GM19043 (cell line): Measurements from ENCODE around the gene ETFDH.
"Not testable (repeated sequence)": the region's sequence is repeated elsewhere in the genome, so short reads cannot be mapped to it uniquely, and the experiment has no call there.

Source experiments
- ATAC-seq: cut with Tn5 transposase; IDR thresholded peaks from one replicate; pipeline ENCODE4 v1.9.1; 2021; ENCODE audit warnings: low read depth; ENCODE audit not compliant: unreplicated experiment

The ETFDH gene

DNA sequence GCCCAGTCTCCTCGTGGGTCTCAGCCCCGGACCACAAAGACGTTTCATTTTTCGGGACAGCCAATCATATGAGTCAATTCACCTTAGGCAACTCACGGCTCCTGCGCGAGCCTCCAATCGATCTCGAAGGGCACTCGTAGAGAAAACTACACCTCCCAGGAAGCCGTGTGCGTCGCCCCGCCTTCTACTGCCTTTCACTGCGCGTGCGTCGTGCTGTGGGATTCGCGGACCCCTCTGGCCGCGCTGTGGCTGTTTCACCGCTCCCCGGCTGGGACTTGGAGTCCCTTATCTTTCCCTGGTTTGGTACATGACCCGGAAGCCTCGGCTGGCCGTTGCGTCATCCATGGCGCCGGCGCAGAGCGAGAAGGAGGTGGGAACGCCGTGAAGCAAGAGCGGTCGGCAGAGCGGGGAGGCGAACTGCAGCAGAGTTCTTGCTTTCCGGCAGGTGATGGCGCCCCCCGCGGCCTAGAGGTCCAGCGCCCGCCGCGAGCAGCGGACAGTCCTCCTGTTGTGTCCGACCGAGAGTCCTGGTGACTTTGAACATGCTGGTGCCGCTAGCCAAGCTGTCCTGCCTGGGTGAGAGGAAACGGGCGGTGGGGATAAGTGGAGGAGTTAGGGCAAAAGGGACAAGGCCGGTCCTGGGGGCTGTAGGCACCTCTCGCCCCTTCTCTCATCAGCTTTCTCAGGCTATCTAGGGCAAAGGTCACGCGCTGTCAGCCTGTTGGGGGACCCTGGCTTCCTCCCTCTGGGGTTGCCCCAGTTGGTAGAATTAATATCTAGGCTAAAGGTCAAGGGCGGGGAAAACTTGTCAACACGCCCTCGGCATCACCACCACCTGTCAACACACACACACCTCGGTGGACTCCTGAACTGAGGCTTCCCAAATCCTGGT is at the start of gene ETFDH:
TSS of gene ETFDH (plus strand) at position 382 of the 892 bp plus-strand sequence. CDS start at position 543, 161 bp downstream.
- peak; percentile 81 for ATAC-seq

DNA sequence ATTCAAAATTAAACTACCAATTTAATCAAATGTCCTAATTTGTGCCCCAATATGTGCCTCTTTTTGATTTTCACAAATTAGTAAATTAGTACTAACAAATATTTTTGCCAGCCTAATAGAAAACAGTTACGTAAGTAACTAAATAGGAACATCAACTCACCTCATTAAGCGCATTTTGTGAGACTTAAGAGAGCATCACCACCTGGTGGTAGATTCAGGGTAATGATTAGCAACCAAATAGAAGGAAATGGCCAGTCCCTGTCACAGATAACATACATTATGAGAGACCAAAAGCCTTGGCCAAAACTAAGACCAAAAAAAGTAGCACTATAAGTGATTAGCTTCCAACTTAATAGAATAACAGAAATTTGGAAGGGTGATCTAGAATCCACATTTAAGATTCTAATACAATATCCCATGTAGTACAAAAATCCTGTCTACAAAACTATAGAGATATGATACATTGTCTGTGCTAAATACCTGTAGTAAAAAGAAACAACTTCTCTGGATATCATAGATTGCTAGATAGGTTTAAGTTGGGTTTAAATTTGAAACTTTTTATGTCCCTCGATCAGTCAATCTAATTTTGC is 47.1 kb upstream of the ETFDH start:
- peak; percentile 94 for ATAC-seq

DNA sequence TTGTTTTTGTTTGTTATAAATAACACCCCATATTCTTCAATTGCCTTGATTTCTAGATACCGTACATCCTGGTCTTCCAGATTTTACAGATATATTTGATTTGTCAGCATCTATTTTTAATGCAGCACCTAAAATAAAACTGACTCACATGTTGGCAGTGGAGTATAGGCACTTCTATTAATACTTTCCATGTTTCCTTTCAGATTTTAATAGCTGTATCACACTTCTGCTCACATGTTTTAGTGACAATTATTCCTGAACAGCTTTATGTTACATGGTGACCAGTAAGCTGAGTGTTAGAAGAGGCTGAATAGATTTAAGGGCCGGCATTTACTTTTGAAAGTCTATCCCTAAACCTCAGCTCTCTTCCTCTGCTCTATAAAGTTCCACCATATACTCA is 46.6 kb upstream of the ETFDH start:
- ATAC-seq: no peak

DNA sequence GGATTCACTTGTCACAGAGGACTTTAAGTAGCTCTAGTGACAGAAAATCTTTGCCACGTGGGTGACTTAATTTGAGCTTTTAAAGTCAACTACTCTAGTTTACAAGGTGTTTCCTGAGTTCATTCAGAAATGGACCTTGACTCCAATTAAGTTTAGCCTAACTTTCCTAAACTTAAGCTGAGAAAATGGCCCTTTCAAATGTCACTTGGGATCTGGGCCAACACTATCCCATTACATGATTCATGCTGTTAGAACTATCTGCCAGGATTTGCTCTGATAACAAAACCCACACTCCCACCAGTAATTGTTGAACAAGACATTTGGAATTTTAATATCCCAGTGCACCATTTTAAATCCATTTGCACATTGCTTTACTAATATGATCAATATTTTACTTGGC is 41.2 kb upstream of the ETFDH start:
- ATAC-seq: no peak

DNA sequence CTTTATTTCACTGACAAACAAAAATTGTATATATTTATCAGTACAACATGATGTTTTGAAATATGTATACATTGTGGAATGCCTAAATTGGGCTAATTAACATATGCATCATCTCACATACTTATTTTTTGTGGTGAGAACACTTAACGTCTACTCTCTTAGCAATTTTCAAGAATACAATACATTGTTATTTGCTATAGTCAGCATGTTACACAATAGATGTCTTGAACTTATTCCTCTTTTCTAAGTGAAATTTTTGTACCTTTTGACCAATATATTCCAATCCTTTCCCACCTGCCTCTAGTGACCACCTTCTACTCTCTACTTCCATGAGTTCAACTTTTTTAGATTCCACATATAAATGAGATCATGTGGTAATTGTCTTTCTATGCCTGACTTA is 35.5 kb upstream of the ETFDH start:
- ATAC-seq: no peak

DNA sequence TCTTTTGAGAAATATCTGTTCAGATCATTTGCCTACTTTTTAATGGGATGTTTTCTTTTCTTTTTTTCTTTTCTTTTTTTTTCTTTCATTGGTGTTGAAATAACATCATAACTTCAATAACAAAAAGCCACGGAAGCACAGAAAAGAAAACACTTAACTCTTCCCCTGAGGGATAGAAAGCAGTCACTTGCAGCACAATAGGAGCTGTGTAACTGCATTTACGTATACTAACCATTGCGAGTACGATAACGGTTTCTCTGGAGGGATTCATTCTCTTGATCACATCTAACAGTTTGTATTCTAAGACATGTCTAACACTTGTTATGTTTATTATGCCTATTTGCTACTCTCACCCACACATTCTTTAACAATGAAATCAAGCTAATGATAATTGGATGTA is 27.7 kb upstream of the ETFDH start:
- ATAC-seq: no peak

DNA sequence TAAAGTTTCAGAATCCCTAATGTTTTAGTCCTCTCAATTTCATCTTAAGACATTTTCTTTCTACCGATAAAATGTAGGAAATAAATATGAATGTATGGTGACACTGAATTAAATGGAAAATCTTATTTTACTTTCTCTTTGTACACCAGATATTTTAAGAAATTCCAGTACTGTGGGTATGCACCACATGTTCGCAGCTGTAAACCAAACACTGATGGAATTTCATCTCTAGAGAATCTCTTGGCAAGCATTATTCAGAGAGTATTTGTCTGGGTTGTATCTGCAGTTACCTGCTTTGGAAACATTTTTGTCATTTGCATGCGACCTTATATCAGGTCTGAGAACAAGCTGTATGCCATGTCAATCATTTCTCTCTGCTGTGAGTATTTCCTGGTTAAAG is 27.3 kb upstream of the ETFDH start:
- ATAC-seq: no peak

DNA sequence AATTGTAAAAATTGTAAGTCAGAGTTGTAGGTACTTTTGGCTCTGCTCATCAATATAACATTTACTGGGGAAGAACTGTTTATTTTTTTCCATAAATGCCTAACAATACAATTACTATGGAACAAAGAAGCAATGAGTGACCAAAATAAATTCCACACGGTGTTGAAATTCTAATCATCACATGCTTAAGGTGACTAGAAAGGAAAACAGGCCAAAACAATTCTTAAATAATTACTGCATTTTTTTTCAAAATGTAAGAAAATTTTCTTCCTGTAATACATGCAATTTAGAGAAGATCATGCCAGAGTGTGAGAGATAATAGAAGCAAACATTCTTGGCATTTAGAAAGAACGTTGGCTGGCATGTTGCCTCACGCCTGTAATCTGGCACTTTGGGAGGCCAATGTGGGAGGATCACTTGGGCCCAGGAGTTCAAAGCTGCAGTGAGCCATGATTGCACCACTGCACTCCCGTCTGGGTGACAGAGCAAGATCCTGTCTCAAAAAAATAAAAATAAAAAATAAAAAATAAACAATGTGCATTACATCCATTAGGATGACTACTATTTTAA is 22.9 kb upstream of the ETFDH start:
- no peak for ATAC-seq

DNA sequence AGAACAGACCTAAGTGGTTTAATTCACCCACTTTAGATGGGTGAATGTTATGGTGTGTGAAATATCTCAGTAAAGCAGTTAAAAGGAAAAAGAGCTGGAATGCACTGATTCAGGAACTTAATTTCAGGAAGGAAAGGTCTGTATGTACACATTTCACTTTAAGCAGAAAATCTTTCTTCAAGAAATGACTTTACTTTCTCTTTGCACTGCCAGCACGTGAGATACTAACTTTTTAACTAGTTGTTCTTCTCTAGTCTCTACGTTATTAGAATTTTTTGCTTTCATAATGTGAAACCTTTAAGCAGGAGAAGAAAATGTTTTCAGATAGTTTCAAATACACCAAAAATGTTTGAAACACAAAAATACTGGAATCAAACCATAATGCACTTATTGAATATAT is 19.2 kb upstream of the ETFDH start:
- peak; percentile 47 for ATAC-seq

DNA sequence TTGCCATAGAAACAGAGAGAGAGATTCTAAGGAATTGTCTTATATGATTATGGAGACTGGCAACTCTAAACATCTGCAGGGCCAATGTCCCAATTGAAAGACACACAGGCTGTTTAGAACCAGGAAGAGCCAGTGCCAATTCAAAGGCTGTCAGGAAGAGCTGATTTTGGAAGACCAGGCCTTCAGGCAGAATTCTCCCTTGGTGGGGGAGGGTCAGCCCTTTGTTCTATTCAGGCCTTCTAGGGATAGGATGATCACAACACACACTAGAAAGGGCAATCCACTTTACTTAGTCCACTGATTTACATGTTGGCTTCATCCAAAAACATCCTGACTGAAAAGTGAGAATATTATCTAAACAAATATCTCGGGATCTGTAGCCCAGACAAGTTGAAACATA is 15.7 kb upstream of the ETFDH start:
- no peak for ATAC-seq

DNA sequence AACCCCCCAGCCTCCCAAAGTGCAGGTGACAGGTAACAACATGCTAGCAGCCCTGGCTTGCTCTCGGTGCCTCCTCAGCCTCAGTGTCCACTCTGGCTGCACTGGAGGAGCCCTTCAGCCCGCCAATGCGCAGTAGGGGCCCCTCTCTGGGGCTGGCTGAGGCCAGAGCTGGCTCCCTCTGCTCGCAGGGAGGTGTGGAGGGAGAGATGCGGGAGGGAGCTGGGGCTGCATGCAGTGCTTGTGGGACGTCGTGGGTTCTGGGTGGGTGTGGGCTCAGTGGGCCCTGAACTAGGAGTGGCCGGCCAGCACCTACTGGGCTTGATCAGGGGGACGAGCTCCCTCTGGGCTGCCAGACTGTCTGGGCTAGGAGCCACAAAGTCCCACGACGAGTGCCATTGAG is 14.8 kb upstream of the ETFDH start:
- ATAC-seq: no peak

DNA sequence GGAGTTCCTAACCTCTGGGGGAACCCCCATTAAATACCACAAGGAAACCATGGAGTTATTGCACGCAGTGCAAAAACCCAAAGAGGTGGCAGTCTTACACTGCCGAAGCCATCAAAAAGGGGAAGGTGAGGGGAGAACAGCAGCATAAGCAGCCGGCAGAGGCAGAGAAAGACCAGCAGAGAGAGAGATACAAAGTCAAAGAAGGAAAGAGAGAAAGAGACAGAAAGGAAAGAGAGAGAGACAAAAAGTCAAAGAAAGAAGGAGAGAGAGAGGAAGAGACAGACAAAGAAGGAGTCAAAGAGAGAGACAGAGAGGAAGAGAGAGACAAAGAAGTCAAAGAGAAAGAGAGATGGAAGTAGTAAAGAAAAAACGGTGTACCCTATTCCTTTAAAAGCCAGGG is 8.8 kb upstream of the ETFDH start:
- not testable (repeated sequence) for ATAC-seq

DNA sequence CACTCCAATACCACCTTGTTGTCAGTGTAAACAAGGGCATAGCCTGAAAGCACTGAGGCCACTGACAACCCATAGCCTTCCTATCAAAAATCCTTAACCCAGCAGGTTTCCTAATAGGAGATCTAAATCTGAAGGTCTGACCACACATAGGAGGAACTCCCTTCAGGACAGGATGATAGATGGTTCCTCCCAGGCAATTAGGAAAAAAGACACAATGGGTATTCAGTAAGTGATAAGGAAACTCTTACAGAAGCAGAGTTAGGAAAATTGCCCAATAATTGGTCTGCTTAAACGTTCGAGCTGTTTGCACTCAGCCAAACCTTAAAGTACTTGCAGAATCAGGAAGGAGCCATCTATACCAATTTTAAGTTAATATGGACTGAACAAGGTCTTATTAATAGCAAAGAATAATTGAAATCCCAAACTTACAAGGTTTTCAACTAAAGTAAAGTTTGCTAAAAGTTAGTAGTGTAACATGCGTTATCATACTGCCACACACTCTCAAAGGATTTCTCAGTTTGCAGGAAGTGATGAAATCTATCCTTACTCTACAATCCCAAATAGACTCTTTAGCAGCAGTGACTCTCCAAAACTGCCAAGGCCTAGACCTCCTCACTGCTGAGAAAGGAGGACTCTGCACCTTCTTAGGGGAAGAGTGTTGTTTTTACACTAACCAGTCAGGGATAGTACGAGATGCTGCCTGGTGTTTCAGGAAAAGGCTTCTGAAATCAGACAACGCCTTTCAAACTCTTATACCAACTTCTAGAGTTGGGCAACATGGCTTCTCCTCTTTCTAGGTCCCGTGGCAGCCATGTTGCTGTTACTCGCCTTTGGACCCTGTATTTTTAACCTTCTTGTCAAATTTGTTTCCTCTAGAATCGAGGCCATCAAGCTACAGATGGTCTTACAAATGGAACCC is 8.1 kb upstream of the ETFDH start:
- ATAC-seq: not testable (repeated sequence)

DNA sequence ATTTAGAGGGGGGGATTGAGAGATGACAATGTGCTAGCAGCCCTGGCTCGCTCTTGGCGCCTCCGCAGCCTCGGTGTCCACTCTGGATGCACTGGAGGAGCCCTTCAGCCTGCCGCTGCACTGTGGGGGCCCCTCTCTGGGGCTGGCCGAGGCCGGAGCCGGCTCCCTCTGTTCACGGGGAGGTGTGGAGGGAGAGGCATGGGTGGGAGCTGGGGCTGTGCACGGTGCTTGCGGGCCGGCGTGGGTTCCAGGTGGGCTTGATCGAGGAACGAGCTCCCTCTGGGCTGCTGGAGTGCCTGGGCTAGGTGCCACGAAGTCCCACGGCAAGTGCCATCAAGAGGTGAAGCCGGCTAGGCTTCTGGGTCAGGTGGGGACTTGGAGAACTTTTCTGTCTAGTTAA is 7.3 kb upstream of the ETFDH start:
- no peak for ATAC-seq

DNA sequence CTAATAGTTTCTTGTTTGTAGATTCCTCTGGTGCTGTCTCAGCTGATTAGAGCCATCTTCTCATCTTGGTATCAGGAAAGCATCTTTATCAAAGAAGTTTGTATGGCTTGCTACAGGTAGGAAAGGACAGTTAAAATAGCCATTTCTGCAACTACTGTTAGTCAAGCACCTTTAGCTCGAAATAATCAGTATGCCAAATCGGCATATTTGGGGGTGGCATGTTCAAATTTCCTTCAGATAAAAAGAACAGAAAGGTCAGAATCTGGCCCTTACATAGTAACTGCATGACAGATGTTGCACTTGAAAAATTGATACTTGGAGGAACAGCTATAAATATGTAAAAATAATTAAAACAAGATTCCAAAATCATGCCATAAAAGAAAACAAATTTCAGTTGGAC is 5.2 kb upstream of the ETFDH start:
- ATAC-seq: no peak

DNA sequence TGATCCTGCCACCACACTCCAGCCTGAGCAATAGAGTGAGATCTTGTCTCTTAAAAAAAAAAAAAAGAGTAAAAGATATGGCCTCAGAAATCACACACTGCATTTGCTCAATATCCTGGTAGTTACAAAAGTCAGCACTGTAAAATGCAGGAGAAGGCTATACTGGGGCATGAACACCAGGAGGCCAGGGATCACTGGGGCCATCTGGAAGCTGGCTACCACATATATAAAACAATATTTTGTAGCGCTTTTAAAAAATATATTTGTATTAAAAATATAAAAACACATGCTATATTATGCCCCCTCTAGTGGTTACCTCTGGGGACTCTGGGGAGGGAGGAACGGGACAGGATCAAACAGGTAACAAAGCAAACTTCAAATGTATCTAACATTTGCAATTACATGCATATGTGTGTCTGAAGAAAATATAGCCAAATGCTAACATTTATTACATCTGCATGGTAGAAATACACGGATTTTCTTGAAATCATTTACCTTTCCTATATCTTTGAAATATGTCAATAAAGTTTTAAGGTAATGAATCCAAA is 4.4 kb upstream of the ETFDH start:
- no peak for ATAC-seq

DNA sequence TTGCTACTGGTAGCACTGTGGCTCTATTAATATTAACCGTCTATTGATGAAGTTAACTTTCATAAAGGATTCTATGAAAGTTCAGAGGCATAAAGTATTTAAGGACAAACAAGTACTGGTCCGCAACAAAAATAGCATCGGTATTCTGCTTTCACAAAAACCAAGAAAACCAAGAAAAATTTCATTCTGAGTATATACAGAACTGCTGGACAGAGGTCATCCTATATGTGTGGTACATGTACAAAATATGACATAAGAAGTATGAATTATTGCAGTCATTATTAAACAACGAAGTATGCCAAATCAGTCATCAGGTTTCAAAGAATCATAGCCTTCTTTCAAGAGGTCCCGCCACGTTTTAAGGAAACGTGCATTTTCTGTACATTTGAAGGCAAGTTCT is 2.8 kb upstream of the ETFDH start:
- no peak for ATAC-seq

DNA sequence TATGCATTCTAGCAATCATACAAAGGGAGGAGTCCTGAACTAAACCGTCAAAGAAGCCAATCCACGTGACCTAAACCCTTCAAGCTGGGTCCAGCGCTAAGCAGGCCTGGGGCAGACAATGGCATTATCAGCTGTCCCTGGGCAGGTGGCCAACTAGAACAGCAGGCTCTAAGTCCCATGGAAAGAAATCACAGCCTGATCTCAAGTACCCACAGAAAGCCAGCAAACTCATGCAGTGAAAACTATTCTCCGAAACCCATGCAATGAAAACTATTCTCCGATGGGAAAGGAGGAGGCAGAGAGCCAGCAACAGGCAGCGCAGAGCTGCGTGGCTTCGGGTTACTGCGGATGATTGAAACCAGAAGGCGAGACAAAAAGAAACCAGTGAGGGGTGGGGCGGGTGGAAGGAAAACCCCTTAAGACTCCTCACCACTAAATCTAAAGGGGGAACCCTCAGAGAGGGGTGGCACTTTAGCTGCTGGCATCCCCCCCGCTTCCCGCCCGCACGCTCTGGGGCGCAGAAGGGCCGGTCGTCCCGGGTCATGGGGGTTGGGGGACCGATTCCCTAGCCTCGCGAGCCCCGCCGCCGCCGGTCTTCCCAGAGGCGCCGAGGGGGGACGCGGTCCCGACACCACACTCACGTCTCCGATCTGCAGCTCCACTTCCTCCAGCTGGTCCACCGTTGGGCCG is 976 bp upstream of the ETFDH start:
- peak; percentile 20 for ATAC-seq

DNA sequence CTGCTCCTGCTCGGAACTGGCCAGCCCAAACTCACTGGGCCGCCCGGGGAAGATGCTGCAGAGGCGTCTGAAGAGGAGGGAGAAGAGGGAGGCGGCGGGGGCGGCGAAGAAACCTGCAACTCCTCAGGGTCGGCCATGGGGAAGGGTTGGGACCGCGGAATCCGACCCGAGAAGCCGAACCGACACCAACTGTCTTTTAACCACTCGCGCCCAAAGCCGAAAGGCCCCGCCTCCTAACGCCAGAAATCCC is 506 bp upstream of the ETFDH start, which contains the start of gene C4orf46:
TSS of gene C4orf46 (minus strand) at position 223 of the 250 bp plus-strand sequence. CDS start at position 137, 86 bp downstream.
- ATAC-seq: no peak

DNA sequence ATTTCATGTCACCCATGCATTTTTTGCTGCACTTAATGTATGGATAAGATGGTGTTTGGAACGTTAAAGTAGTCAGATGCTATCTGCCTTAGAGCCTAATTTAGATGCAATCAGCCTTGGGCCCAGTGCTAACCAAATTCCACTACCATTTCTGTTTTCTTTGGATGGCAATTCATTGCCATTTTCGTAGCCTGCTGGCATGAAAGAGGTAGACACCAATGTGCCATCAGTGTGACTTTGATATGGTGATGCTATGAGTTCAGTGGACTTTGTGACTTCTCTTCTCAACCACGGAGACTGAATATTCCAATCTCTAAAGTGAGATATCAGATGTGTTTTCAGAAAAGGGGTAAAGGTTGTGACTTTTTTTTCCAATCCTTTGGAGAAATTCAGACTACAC is 1.5 kb downstream of the ETFDH start:
- no peak for ATAC-seq
